GM21515 (cell line): Measurements from ENCODE around the gene MAP2K6.

Source experiments
- ATAC-seq: cut with Tn5 transposase; IDR thresholded peaks from one replicate; pipeline ENCODE4 v1.9.1; 2021; ENCODE audit not compliant: unreplicated experiment

Gene MAP2K6

DNA sequence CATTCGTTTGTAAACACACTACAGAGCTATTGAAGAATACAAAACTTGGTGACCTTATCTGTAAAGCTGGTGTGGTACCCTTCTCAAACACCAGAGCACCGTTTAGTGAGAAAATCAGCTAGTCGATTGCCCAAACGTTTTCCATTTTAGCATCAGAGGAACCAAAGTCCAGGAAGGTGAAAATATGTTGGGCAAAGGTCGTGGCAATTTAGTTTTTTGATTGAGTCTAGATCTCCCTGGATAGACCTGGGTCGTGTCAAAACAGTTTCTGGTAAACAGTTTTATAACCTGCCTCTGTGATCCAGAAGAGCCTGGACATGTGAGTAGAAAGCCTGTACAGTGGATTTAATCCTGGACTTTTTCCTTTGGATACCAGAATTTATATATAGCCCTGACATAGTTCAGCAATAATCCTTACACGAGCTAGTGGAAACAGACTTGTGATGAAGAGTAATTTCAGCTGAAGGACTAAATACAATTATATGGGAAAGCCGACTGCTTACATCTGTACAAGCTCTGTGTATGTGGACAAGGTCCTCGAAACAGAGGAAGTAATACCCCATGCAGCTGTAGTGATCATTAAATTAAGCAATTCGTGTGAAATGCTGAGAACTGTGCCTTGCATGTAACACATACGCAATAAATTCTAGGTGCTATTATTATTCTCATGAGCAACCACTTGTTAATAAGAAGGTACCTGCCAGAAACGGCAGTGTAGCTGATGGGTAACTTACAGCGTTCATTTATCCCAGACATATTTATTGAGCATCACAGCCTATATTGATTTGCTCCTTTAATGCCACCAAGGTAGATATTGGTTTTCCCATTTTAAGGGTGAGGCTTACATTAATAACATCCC is 72.5 kb downstream of the MAP2K6 start:
- no peak for ATAC-seq

- no peak for ATAC-seq
Observed at GRCh38 chr17:69489313-69489712, 74.8 kb downstream of the MAP2K6 start.

DNA sequence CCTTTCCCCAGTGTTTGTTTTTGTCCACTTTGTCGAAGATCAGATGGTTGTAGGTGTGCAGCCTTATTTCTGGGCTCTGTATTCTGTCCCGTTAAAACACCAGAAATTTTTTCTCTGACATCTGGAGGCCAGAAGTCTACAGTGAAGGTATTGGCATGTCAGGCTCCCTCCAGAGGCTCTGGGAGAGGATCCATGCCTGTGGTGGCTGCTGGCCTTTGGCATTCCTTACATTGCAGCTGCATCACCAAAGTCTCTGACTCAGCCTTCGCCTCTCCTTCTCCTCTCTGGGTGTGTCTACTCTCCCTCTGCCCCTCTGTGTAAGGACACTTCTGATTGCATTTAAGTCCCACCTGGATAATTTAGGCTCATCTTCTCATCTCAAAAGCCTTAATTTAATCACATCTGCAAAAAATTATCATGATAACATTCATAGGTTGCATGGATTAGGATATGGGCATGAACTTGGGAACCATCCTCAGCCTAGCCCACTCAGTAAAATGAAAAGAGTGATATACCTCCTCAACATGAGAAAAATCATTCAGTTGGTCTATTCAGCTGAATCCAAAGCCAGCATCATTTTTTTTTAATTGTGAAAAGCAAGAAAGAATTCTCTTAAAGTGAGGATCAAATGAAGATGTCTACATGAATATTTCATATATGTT is 78.0 kb downstream of the MAP2K6 start:
- no peak for ATAC-seq

- no peak for ATAC-seq
Observed at GRCh38 chr17:69495787-69496186, 81.3 kb downstream of the MAP2K6 start.

GRCh38 chr17:69497161-69497560 is 82.7 kb downstream of the MAP2K6 start:
- ATAC-seq: no peak

DNA sequence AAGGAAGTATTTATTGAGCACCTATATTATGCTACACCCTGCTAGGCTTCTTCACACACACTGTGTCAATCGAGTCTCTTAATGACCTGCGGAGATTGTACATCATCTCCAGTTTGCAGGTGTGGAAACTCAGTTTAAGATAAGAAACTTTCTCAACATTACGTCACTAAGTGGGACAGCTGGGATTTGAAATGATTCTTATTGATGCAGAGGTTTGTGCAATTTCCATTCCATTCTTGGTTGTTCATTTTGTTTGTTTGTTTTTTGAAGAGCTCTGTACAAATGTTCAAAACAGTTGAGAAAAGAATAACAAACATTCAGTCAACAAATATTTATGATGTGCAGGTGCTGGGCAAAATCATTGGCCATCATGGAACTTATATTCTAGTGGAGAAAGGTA is 84.8 kb downstream of the MAP2K6 start:
- ATAC-seq: no peak

DNA sequence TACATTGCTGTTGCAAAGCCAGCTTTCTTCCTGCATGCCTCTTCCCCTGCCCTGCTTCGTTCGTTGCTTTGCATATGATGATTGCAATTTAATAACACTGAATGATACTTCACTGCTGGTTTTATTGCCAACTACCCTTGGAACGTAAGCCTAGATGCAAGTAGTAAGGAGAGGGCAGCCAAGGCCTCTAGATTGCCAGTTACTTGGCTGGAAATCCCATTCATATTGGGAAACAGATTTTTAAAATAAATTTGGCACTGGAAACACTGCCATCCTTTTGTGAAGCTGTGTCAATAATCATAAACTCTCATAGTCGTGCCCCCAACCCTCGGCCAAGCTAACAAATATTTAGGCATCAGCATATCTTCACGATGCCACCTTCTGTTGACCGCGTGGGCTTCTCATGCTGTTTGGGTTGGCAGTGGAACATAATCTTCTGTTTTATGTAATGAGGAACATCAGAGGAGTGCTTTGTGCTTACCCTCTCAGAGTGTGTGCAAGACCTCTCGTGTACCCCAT is 86.5 kb downstream of the MAP2K6 start:
- no peak for ATAC-seq

GRCh38 chr17:69501591-69502468 is 87.3 kb downstream of the MAP2K6 start:
- no peak for ATAC-seq

DNA sequence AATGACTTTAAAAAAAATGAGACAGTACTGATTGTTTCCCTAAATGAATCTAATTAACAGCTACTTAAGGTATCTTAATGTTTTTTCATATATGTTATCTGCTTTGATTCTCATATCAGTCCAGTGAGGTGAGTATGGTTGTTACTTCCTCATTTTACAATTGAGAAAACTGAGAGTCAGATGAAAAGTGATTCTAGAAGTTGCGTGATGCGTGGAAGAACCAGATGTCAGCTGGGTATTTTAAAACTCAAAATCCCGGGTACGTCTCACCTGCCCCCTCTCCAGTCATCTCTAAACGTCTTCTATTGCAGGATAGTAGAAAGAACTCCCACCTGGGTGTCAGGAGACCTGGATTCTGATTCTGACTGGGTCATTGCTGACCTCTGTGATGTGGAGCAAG is 89.2 kb downstream of the MAP2K6 start:
- peak; percentile 89 for ATAC-seq

DNA sequence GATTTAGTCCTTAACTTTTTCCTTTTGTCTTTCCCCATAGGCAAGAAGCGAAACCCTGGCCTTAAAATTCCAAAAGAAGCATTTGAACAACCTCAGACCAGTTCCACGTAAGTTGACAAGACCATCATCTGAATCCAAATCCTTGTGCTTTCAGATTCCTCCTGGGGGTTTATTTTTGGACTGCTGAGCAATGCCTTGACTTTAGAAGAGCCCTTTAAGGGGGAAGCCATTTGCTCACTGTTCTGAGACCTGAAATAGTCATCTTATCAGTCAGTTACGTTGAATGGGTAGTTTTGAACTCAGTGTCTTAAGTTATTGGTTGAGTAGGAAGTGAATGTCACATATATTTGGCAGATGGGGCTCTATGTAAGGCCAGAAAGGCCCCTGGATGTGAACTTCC is 91.2 kb downstream of the MAP2K6 start:
- no peak for ATAC-seq

GRCh38 chr17:69506489-69506888 is 92.0 kb downstream of the MAP2K6 start:
- ATAC-seq: no peak

- no peak for ATAC-seq
Observed at GRCh38 chr17:69508814-69509213, 94.3 kb downstream of the MAP2K6 start.

GRCh38 chr17:69511250-69511649 is 96.8 kb downstream of the MAP2K6 start:
- no peak for ATAC-seq

DNA sequence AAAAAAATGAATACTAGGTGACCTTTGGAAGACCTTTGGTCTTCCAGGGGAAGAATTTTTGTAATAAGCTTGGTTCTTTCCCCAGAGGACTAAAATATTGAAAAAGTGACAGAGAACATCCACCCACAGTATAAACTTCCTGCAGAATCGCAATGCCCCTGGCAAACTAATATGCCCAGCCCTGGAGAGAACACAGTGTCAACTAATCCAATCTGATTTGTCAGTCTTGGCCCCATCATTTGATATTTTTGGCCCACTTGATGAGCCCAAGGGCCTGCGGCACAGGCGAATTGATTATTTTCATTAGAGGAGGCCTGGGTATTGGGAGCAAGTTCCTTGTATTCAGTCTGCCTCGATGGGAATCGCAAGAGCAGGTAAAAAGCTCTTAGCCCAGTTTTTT is 98.4 kb downstream of the MAP2K6 start:
- ATAC-seq: no peak

DNA sequence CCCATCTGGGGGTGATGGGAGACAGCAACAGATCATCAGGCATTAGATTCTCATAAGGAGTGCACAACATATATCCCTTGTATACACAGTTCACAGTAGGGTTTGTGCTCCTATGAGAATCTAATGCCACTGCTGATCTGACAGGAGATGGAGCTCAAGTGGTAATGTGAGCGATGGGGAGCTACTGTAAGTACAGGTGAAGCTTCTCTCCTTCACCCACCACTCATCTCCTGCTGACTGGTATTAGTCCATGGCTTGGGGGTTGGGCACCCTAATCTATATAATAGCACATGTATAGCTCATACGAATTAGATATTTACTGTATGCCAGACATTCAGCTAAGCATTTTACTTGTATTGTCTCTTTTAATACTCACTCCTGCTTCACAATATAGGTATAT is 101.7 kb downstream of the MAP2K6 start:
- ATAC-seq: no peak

GRCh38 chr17:69516911-69517310 is 102.4 kb downstream of the MAP2K6 start:
- ATAC-seq: peak; percentile 88

- no peak for ATAC-seq
Observed at GRCh38 chr17:69518951-69519350, 104.5 kb downstream of the MAP2K6 start.

DNA sequence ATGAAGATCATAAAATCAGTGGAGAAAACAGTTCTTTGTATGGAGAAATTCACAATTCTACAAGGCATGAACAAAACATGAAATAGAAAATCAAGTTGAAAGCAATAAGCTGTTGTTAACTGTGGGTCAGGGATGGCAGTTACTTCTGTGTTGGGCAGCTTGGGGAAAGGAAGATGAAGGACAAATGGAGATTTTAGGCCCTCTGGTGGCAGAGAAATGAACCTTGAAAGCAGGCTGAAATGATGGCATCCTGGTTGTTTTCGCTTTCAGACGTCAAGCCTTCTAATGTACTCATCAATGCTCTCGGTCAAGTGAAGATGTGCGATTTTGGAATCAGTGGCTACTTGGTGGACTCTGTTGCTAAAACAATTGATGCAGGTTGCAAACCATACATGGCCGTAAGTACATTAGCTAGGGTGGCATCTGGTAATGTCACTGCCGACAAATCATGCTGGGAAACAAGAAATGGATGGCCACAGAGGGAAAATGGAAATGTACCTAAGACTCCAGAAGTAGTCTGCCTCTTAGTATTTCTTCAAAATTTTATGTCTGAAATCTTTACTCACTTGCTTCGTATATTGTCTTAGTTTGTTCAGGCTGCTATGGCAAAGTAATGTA is 108.9 kb downstream of the MAP2K6 start:
- ATAC-seq: peak; percentile 63

DNA sequence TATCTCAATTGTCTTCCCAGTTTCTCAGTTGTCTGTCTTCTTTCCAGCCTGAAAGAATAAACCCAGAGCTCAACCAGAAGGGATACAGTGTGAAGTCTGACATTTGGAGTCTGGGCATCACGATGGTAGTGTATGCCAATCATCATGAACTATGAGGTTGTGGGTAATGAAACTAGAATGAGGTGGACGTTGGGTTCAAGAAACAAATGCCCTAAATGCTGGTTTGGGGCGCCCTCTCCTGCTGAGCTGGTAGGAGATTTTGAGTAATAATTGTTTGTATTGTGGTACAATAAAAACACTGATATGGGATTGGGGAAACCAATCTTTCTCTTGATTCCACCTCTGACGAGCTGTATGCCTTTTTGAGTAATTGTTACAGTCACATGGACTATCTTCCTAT is 110.4 kb downstream of the MAP2K6 start:
- ATAC-seq: no peak

DNA sequence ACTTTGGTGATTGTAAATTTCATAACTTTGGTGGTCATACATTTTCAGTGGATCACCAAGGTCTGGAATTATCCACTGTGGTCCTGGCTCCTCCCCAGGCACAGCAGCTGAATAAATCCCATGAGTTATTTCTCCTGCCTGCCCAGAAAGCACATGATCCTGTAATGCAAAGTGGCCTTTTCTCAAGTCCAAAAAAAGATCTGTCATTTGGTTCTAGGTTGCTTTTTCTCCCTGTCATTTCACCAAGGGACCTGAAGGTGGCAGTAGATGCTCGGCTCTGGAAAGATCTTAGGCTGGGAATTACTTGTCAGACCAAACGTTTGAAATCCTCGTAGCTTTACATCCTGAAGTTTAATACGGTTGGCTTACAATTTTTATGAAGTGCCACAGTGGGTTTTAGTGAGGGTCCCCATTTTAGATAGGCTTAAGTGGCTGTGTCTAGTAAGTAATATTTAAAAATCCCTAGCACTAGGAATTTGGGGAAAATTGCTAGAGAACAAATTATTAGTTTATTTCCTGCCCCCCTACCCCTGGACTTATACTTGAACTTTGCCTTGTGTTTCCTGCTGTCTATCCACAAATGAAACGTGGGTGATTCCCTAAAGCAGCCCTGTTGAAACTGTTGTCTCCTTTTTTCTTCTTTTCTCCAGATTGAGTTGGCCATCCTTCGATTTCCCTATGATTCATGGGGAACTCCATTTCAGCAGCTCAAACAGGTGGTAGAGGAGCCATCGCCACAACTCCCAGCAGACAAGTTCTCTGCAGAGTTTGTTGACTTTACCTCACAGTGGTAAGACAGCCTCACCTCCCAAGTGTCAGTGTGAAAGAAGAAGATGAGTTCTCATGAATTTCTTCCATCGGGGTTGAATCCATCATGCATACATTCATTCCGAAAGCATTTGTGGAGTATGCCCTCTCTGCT is 111.7 kb downstream of the MAP2K6 start:
- no peak for ATAC-seq
